Keratinocyte (primary cell): ENCODE measurements around the gene PRR7. TPM values are rescaled to one million over a fixed set of nuclear protein-coding genes. Genes with fewer than 3 reads are reported as not detected.

ENCODE experiments used
- DNase-seq: peaks from one replicate; pipeline ENCODE4 v3.0.0-alpha.2; 2011; ENCODE audit warnings: low read depth, missing footprints, low spot score
- FAIRE-seq: peaks from 2 replicates; lab custom pipeline; 2011; peaks lifted over from hg19 to GRCh38; lab: Jason Lieb, UNC
- H2AFZ ChIP-seq: 2 replicates; pipeline ENCODE4 v1.6.0; 2012; ENCODE audit warnings: low read length, control low read depth, inconsistent platforms; ENCODE audit not compliant: control insufficient read depth
- H3K27ac ChIP-seq: 2 replicates; pipeline ENCODE4 v1.5.1; 2011; ENCODE audit warnings: low read length; ENCODE audit not compliant: control insufficient read depth, insufficient read depth
- H3K27me3 ChIP-seq: 3 replicates; pipeline ENCODE4 v1.6.0; 2011; ENCODE audit warnings: low read length; ENCODE audit not compliant: control insufficient read depth, insufficient read depth; ENCODE audit errors: extremely low read depth
- H3K36me3 ChIP-seq, 2 experiments: 2 replicates in 1 of 2; 3 replicates in 1 of 2; pipeline ENCODE4 v1.5.1; 2011; ENCODE audit warnings: low read length in 2 of 2, mild to moderate bottlenecking in 1 of 2; ENCODE audit not compliant: control insufficient read depth in 2 of 2, insufficient read depth in 2 of 2; ENCODE audit errors: extremely low read depth in 1 of 2
- H3K4me1 ChIP-seq: 3 replicates; pipeline ENCODE4 v1.5.1; 2011; ENCODE audit warnings: low read length; ENCODE audit not compliant: control insufficient read depth, insufficient read depth; ENCODE audit errors: extremely low read depth
- H3K4me2 ChIP-seq: 3 replicates; pipeline ENCODE4 v1.6.0; 2011; ENCODE audit warnings: low read depth, low read length; ENCODE audit not compliant: control insufficient read depth, insufficient read depth; ENCODE audit errors: extremely low read depth
- H3K4me3 ChIP-seq, 3 experiments: fragments of 200-600 bp in 1 of 3; sonication (generic) in 1 of 3; 2 replicates in 2 of 3; 3 replicates in 1 of 3; pipeline ENCODE4 v1.5.1; 2011 to 2016; ENCODE audit warnings: low read length in 3 of 3, mild to moderate bottlenecking in 3 of 3, control low read depth in 2 of 3, inconsistent platforms in 1 of 3, low read depth in 1 of 3, mixed read lengths in 1 of 3, mixed run types in 1 of 3, moderate library complexity in 1 of 3; ENCODE audit not compliant: control insufficient read depth in 2 of 3, insufficient read depth in 2 of 3; ENCODE audit errors: extremely low read depth in 1 of 3
- H3K79me2 ChIP-seq: 2 replicates; pipeline ENCODE4 v1.6.0; 2012; ENCODE audit warnings: low read length; ENCODE audit not compliant: control insufficient read depth, insufficient read depth
- H3K9ac ChIP-seq: 3 replicates; pipeline ENCODE4 v1.6.0; 2011; ENCODE audit warnings: low read length; ENCODE audit not compliant: control insufficient read depth, insufficient read depth; ENCODE audit errors: extremely low read depth
- H3K9me1 ChIP-seq: 3 replicates; pipeline ENCODE4 v1.6.0; 2011; ENCODE audit warnings: low read length; ENCODE audit not compliant: control insufficient read depth, insufficient read depth; ENCODE audit errors: extremely low read depth
- H3K9me3 ChIP-seq: 2 replicates; pipeline ENCODE4 v1.5.1; 2012; ENCODE audit warnings: low read depth, low read length; ENCODE audit not compliant: control insufficient read depth
- H4K20me1 ChIP-seq: 3 replicates; pipeline ENCODE4 v1.6.0; 2011; ENCODE audit warnings: low read length; ENCODE audit not compliant: control insufficient read depth, insufficient read depth; ENCODE audit errors: extremely low read depth
- CTCF ChIP-seq, 3 experiments: IDR thresholded peaks in 1 of 3; conservative IDR thresholded peaks in 1 of 3; optimal IDR thresholded peaks in 1 of 3; 2 replicates in 2 of 3; 3 replicates in 1 of 3; pipeline versions ENCODE3 to v1.5.1; 2011; ENCODE audit warnings: low read length in 3 of 3, mild to moderate bottlenecking in 3 of 3, moderate library complexity in 2 of 3, control low read depth in 1 of 3, inconsistent platforms in 1 of 3; ENCODE audit not compliant: insufficient read depth in 2 of 3; ENCODE audit errors: extremely low read depth in 1 of 3
- EZH2 ChIP-seq: IDR thresholded peaks from one replicate; pipeline ENCODE4 v1.6.1; 2012; ENCODE audit warnings: inconsistent platforms, mild to moderate bottlenecking, low read length, moderate library complexity
- dilution Hi-C: fragments of 300-500 bp; cut with MboI; formaldehyde crosslinking; loops from one replicate; pipeline ENCODE4 v1.7.0; 2020; ENCODE audit warnings: low sequenced_read_pairs; ENCODE audit not compliant: extremely low pct_ligation_motif_present
- polyA plus RNA-seq, 5 experiments: library from polyadenylated mRNA; depleted of rRNA in 3 of 5; stranded (reverse) in 3 of 5; stranded (forward) in 1 of 5; unstranded in 1 of 5; fragments of >200 nt; gene quantifications; 1 replicate in 1 of 5; 2 replicates in 3 of 5; 3 replicates in 1 of 5; pipeline versions ENCODE4 v1.2.1 to v1.2.3, GENCODE V29; 2011 to 2012; ENCODE audit warnings: missing spikeins in 2 of 5, low read depth in 1 of 5, low replicate concordance in 1 of 5

Gene PRR7
- polyA plus RNA-seq, 1 donor (not counting 4 experiments of a cell fraction or from before 2014, with no cell fraction given): 1.1 TPM

- no peaks in the 10 kb centered on the region for H3K9me3 ChIP-seq
- peaks cover 31% of the 10 kb centered on the region for H3K79me2 ChIP-seq
- no peaks in the 10 kb centered on the region for H3K27me3 ChIP-seq
- peaks cover 3 to 14% of the 10 kb centered on the region in 2 experiments for H3K36me3 ChIP-seq
- H3K9me1 ChIP-seq: no peaks in the 10 kb centered on the region
- DNase-seq: no peak
- peak within 1 kb of the TSS; percentile 77 to 93 (median 86) for H3K4me3 ChIP-seq
- H3K4me2 ChIP-seq: peak within 1 kb of the TSS; percentile 100
- FAIRE-seq: no peak
- H3K9ac ChIP-seq: peak within 1 kb of the TSS; percentile 89
- H4K20me1 ChIP-seq: no peaks in the 10 kb centered on the region
- H3K27ac ChIP-seq: peak within 1 kb of the TSS; percentile 88
- H2AFZ ChIP-seq: peak within 1 kb of the TSS; percentile 94
- peaks cover 49% of the 10 kb centered on the region for H3K4me1 ChIP-seq
- TF ChIP-seq CTCF (optimal IDR thresholded peaks at IDR 0.05 in 1 of 3, IDR thresholded peaks at IDR 0.05 in 1 of 3, conservative IDR thresholded peaks at IDR 0.05 in 1 of 3; ENCODE audit: extremely low read depth in 1 of 3, insufficient read depth in 2 of 3, low read length in 3 of 3): no peak
- no peak for TF ChIP-seq EZH2
- dilution Hi-C loops: no loop called here
These were observed 19.9 kb upstream of the PRR7 start, which contains the start of gene GRK6 for GRCh38 chr5:177426566-177427210. TSS of gene GRK6 (plus strand) at chr5:177426676. CDS start at chr5:177426846, 170 bp downstream.

DNA sequence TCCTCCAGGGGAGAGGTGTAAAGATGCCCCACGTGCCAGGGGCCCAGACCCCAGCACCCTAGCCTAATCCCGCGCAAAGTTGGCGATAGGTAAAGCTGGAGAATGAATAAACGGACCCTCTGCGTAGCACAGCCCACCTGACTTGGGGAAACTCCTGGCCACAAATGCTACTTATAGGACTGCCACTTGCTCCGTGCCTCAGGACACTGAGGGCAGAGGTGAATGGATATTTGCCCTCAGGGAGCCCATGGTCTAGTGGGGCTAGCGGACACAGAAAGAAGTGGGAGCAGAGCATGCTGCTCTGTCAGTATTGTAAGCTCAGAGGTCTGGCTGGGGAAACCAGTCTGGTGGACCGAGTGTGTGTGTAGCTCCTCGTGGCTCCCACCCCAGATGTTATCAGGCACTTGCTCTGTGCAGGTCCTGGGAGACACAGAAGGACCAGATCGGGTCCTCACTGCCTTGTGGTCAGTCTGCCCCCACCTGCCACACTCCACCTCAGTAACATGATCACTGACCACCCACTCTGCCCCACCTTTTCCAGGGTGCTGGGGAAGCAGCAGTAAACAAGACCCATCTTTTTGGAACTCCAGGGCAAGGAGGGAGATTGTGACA, 19.3 kb upstream of the PRR7 start:
- H3K4me1 ChIP-seq: peaks cover 56% of the 10 kb centered on the region
- DNase-seq (no peak), FAIRE-seq (no peak)
- H3K9me1 ChIP-seq: no peaks in the 10 kb centered on the region
- no peaks in the 10 kb centered on the region for H4K20me1 ChIP-seq
- H3K9ac ChIP-seq: peak overlapping the region; percentile 89
- H2AFZ ChIP-seq: no peak overlapping the region
- no peaks in the 10 kb centered on the region for H3K27me3 ChIP-seq
- dilution Hi-C loops: no loop called here
- peak overlapping the region; percentile 77 to 93 (median 86) for H3K4me3 ChIP-seq
- TF ChIP-seq CTCF (optimal IDR thresholded peaks at IDR 0.05 in 1 of 3, IDR thresholded peaks at IDR 0.05 in 1 of 3, conservative IDR thresholded peaks at IDR 0.05 in 1 of 3; ENCODE audit: extremely low read depth in 1 of 3, insufficient read depth in 2 of 3, low read length in 3 of 3): no peak
- TF ChIP-seq EZH2: no peak
- H3K4me2 ChIP-seq: peak overlapping the region; percentile 100
- H3K9me3 ChIP-seq: no peaks in the 10 kb centered on the region
- peaks cover 33% of the 10 kb centered on the region for H3K79me2 ChIP-seq
- peaks cover 7 to 20% of the 10 kb centered on the region in 2 experiments for H3K36me3 ChIP-seq
- H3K27ac ChIP-seq: peak overlapping the region; percentile 86
